GM10266 (cell line): ENCODE measurements around the gene SH2D7.
A peak's percentile ranks its signal among the peaks of the same experiment; 100 is the strongest.

Source experiments
- DNase-seq: peaks from one replicate; pipeline ENCODE4 v3.0.0; 2012; ENCODE audit errors: extremely low spot score
- CTCF ChIP-seq: IDR thresholded peaks from 2 replicates; pipeline ENCODE4 v1.5.1; 2012; ENCODE audit warnings: mild to moderate bottlenecking, low read depth; ENCODE audit not compliant: control insufficient read depth, insufficient read depth; ENCODE audit errors: missing control alignments

SH2D7 gene

GRCh38 chr15:78049691-78050440 lies 42.5 kb upstream of the SH2D7 start:
- DNase-seq: peak; percentile 67
- no peak for TF ChIP-seq CTCF

DNA sequence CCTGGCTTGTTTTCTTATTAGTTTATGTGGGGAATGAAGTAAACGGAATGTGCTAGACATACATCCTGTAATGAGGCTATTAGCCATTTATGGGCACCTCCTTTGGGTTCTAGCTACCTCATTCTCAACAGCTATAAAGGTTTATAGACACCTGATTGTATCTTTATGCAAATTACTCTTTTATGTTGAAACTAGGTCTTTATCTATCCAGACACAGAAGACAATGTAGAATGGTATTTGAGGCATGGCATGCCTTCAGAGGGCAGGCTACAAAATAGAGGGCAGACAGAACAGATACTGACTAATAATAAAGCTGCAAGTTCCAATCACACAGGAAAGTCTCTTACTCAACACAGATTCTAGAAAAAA lies 41.9 kb upstream of the SH2D7 start:
- no peak for DNase-seq
- no peak for TF ChIP-seq CTCF

DNA sequence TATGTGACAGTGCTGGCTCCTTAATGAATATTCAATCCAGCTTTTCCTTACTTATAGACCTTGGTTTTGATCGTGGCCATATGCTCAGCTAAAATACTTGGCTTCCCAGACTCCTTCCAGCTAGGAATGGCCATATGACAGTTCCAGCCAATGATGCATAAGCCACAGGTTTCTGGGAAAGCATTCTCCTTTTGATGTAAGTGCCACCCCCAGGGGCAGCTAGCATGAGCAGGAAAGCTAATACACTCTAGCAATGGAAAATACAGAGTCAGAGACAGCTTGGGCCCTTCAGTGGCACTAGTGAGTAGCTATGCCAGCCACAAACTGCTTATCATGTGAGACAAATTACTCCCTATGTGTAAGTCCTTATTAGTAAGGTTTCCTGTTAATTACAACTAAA lies 41.5 kb upstream of the SH2D7 start:
- TF ChIP-seq CTCF: no peak

GRCh38 chr15:78051596-78051995 lies 40.8 kb upstream of the SH2D7 start:
- no peak for TF ChIP-seq CTCF
- no peak for DNase-seq

More for the DNA sequence above, 41.5 kb upstream of the SH2D7 start:
- no peak for DNase-seq

DNA sequence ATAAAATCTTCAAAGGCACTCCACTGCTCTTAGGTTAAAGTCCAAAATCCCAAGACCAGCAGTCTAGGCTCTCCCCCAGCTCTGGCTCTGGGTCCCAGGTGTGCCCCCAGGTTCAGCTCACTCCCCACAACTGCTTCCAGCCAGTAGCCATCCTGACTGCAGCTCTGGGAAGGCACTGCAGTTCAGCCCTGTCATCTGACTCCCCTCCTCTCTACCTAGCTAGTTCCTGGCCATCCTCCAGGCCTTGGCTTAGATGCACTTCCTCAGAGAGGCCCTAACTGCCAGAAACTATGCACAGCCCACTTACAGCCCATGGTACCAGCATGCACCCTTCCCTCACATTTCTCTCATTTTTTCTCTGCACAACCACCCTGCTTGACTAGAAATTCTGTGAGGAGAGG lies 40.4 kb upstream of the SH2D7 start:
- no peak for DNase-seq
- no peak for TF ChIP-seq CTCF

GRCh38 chr15:78052545-78052944 lies 39.8 kb upstream of the SH2D7 start:
- no peak for TF ChIP-seq CTCF
- DNase-seq: no peak

DNA sequence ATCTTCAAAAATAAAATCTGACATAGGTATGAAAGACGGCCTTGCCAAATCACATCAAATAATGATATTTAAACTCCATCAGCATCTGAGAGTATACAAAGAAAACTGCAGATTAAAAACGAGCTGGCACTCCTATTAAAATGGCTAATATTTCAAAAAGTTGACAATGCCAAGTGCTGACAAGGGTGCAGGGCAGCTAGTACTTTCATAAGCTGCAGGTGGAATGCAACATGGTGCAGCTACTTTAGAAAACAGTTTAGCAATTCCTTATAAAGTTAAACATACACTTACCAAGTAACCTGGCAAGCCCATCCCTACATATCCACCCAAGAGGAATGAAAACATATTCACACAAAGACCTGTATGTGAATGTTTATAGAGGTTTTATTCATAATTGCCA lies 37.8 kb upstream of the SH2D7 start:
- TF ChIP-seq CTCF: no peak
- DNase-seq: no peak
